ENCODE data around the gene DMC1.

The DMC1 gene

DNA sequence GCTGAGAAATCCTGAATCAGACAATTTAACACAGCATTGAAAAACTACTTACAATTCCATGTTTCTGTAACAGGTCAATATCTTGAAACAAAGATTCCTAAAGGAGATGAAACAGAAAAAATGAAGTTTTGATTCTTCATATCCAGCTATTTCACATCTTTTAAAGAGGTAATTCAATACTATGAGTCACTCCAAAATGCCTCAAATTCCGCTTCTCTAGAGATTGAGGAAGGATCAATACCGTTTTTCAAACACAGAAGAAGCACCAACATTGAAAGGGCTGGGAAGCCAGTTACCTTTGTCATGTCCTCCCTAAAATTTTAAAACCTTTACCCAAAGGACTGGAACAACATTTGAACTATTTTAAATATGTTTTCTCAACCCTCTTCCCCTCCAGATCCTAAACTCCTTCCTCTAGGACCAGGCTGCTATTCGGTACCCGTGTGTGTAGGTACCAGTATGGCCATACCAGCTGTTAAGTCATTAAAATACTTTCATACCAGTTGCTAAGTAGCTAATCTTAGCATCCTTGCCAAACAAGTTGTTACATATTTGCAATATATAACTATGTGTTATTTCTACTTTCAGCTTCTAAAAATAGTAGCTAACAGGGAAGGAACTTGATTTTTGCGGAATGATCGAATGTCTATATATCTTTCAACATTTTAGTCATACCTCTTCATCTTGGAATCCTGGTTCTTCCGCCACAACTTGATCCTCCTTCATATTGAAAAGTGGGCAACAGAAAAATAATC, 2.3 kb downstream of the DMC1 start:
- no peak for DNase-seq (ENCODE audit: low spot score)

DNA sequence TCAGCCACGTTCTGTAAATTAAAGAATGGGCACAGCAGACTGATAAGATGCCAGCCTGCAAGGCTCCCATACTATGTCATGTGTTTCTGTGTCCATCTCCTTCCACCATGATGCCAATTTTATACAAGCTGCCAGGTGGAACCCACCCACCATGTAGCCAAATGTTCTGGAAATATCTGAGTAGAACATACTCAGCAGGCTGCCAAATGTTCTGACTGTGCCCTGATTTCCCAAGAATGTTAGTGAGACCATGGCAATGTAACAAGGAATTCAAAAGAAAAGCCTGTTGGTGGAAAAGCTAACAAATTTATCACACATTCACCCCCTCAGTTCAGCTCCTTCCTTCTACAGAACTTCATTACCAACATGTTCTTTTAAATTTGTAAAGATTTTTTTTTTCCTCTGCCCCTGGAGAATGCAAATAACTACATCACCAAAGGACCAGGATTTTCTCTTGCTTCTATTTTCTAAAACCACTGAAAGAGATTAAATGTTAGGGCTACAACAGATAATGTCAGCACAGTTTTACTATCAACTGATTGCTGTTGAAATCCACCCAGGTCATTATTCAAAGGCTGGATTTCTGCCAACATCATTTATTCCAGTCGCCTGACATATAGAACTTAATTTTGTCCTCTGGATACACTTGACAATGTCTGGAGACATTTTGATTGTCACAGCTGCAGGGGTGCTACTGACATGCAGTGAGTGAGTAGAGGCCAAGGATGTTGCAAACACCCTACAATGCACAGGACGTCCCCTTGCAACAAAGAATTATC, 3.1 kb downstream of the DMC1 start:
- no peak for DNase-seq (ENCODE audit: low spot score)

DNA sequence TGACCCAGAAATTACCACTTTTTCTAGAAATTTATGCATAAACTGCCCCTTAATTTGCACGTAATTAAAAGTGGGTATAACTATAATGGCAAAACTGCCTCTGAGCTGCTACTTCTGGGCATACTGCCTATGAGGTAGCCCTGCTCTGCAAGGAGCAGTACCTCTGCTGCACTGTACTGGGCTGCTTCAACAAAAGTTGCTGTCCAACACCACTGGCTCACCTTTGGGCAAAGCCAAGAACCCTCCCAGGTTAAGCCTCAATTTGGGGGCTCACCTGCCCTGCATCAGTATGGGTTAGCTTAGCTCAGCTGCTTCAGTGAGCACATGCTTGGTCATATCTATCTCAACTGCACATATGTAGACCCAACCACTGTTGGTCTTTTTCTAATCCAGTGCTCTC, 4.5 kb downstream of the DMC1 start:
- no peak for DNase-seq (ENCODE audit: low spot score)

DNA sequence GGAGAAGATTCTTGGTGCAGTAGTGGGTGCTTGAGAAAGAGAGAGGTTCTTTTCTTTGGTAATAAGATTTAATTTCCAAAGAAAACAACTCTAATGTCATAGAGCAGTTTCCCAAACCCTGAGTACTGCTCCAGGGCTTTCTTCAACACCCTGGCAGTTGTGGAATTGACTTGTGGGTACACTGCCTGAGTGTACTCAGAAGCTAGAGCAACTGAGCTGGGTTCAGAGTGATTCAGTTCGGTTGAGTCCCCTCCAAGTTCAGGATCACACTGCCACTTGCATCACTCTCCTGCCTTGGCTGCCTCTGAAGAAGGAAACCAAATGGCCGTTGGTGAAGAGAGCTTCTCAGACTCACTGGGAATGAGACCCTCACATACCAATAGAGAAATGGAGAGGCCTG, 5.3 kb downstream of the DMC1 start:
- no peak for DNase-seq (ENCODE audit: low spot score)

DNA sequence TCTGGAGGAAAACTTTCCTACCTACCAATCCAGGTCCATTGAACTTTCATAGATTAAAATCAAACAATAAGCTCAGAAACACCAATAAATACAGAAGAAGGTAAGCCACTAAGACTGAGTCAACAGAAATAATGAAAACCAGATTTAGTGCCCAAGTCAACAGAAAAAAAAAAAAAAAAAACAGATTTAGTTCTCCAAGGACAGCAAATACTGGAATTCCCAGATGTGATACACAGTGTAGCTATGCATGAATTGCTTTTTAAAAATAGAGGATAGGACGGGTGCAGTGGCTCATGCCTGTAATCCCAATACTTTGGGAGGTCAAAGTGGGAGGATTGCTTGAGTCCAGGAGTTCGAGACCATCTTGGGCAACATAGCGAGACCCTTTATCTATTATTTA, 15.7 kb downstream of the DMC1 start:
- DNase-seq (ENCODE audit: low spot score): no peak

DNA sequence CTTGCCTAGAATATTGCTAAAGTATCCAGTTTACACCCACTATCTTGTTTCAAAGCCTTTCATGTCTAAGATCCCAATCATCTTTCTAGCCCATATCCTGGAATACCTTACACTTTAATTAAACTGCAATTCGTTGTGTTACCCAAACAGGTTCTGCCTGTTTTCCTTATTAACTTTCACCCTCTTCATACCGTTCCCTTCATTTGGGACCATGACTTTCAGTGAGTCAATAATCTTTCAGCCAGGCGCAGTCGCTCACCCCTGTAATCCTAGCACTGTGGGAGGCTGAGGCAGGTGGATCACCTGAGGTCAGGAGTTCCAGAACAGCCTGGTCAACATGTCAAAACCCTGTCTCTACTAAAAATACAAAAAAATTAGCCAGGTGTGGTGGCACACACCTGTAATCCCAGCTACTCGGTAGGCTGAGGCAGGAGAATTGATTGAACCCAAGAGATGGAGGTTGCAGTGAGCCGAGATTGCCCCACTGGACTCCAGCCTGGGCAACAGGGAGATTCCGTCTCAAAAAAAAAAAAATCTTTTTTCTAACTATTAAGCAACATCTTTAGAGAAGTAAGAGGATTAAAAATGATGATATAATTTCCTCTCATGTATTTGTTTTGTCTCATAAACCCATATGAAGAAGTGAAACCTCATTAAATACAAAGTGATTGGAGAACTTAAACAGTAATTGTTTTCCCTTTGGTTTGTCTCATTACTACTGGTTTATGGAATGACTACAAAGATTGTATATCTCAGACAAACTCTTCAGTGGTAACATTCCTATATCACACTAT, 20.7 kb downstream of the DMC1 start:
- no peak for DNase-seq (ENCODE audit: low spot score)

DNA sequence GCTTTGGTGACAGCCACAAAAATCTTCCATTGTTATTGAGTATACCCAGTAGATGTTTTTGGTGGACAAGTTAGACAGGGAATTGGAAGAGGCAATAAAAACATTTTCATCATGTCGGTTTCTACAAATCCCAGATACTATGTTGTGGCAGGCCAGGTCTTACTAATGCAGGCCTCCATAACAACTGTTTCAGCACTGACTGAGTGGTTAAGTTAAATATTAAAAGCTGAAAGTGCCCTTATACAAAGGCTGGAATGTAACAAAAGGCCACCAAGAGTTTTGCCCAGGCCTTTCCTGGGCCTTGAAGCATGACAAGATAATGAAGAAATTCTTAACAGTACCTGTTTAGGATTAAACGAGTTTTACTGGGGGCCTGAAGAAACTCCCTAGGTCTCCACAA, 29.3 kb downstream of the DMC1 start:
- DNase-seq (ENCODE audit: low spot score): no peak

DNA sequence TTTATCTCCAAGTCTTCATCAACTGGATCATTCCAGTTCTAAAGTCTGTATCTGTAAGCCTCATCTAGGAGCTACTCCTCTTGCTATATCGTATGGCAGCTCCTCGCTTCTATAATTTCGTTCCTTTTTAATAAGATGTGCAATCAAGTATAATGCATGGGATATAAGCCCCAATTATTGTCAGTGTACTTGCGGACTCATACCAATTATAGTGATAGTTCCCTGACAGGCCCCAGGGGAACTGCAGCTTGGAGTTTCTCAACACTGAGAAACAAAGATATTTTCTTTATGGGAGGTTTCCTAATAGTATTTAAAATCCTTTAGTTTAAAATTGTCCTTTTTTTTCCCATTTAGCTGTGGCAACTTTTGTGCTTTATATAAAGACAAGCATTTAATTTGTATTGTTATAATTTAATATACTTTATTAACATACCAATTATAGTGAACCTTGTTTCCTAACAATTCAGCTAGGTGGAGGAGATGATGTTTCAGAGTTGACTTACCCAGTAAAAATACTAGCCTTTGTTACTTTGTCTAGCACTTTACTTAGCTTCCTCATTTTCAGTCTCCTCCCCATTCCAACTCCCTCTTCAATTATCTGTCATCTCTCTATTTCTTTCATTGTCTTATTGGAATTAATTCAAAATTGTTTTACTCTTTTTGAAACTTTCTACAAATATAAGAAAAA, 38.6 kb downstream of the DMC1 start:
- DNase-seq (ENCODE audit: low spot score): no peak

DNA sequence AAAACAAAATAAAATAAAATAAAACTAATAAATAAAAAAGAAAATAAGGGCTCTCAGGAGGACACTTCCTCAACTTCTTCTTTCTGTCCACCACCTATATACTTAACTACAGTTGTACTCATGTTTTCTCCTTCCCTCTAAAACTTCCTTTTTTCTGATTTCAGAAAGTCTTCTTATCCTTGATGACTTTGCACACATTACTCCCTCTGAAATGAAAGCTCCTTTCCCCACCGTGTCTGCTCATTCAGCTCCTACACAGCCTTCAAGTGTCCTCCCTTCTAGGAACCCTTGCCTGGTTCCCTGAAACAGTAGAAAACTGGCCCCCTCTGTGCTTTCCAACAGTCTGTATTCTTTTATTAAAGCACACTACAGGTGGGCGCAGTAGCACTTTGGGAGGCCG, 45.6 kb downstream of the DMC1 start:
- DNase-seq (ENCODE audit: low spot score): no peak

DNA sequence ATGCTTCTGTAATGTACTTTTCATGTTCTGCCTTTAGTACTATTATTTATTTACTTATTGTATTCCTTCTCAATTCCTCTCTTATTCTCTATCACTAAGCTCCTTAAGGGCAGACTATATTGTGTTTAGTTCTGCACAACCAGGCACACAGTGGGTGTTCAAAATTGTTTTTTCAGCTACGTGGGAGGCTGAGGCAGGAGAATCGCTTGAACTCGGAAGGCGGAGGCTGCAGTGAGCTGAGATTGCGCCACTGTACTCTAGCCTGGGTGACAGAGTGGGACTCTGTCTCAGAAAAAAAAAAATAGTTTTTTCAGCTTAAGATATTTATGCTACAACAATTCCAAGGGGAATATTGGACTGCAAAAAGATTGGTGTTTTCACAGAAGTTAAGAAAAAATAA, 46.5 kb downstream of the DMC1 start:
- no peak for DNase-seq (ENCODE audit: low spot score)

DNA sequence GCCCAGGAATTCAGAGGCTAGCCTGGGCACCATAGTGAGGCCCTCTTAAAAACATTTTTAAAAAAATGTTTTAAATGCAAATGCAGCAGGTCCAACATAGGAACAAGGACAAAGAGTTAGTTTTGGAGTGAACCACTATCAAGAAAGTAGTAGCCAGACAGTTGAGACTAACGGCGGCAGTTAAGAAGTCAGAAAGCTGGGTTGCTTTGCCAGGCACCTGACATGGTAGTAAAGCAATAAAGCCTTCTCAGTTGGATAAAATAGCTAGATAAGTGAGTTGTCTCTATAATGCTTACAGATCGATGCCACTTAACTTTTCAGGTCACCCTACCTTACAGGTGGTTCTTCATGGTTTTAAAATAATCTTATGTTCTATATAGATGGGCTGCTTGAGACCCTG, 47.0 kb downstream of the DMC1 start:
- no peak for DNase-seq (ENCODE audit: low spot score)

DNA sequence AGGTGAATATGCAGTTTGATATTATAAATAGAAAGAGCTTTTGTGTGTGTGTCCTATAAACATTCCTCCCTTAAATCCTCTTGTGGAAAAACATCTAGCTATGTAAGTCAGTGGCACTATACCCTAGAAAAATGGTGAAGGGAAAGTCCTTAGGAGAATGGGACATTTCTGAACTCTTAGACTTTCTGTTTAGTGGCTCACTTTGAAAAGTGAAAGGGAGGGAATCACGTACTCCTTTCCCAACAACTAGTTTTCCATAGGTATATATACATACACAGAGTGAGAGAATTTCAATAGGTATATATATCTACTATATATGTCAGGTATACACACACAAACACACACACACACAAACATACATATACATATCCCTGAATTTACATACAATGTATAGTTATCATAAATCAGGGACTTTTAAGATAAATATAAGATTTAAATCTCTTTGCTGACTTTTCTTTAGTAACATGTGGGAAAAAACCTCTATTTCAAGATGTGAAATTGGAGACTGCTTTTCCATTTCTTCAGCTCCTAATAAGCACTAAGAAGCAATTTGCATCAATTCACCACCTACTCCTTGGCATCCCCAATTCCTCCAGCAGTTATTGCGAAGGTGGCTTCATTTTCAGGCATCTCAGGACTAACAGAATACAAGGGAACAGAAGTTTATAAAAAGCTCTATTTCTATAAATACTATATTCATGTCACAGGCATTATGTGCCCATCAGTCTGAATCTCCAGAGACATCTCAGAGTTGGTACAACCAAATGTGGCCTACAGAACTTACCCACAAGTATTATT, 50.3 kb downstream of the DMC1 start:
- DNase-seq (ENCODE audit: low spot score): no peak

DNA sequence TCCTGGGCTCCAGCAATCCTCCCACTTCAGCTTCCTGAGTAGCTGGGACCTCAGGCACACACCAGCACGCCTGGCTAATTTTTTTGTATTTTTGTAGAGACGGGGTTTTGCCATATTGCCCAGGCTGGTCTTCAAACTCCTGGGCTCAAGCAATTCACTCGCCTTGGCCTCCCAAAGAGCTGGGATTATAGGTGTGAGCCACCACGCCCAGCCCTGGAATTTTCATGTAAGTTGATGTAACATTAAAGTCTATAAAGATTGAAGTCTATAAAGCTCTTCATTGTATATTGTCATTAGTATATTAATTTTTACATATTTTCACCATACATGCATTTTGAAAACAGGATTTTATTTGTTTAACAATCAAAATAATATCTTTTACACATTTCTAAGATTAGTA, 51.4 kb downstream of the DMC1 start:
- DNase-seq (ENCODE audit: low spot score): no peak

DNA sequence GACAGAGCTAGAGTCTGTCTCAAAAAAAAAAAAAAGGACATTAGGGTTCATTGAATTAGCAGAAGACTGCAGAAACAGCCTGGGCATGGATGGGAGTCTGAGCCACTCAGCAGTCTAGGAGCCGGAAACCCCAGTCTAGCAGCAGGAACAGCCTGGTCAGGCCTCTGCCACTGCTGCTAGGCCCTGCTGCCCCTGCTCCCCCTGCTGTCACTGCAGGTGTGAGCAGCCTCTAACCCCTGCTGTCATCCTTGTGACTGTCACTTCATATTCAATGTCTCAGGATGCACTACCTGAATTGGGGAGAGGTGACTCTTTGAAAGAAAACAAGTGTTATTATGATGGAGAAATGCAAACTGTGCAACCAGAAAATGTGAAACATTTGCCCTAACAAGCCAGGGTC, 56.9 kb downstream of the DMC1 start:
- DNase-seq (ENCODE audit: low spot score): peak; percentile 39

DNA sequence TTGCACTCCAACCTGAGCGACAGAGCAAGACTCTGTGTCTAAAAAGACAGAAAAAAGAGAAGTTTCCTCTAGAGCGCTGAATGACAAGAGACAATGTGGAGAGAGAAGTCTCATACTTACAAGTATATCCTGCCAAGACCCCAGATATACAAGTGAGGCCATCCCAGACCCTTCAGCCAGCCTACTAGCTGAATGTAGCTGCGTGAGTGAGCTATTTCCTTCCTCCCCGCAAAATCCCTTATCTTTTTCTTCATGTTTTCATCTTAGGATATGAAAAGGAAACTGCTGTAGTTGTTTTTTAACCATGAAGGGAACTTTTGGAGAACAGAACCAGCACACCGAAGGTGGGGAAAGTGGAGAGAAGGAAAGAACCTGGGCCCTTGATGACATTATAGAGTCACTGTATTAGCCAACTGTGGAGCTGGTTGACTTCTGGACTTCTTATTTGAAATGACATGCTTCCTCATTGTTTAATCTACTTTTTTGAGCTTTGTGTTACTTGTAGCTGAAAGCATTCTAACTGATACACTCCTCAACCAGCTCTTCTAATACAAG, 59.5 kb downstream of the DMC1 start:
- DNase-seq (ENCODE audit: low spot score): no peak

DNA sequence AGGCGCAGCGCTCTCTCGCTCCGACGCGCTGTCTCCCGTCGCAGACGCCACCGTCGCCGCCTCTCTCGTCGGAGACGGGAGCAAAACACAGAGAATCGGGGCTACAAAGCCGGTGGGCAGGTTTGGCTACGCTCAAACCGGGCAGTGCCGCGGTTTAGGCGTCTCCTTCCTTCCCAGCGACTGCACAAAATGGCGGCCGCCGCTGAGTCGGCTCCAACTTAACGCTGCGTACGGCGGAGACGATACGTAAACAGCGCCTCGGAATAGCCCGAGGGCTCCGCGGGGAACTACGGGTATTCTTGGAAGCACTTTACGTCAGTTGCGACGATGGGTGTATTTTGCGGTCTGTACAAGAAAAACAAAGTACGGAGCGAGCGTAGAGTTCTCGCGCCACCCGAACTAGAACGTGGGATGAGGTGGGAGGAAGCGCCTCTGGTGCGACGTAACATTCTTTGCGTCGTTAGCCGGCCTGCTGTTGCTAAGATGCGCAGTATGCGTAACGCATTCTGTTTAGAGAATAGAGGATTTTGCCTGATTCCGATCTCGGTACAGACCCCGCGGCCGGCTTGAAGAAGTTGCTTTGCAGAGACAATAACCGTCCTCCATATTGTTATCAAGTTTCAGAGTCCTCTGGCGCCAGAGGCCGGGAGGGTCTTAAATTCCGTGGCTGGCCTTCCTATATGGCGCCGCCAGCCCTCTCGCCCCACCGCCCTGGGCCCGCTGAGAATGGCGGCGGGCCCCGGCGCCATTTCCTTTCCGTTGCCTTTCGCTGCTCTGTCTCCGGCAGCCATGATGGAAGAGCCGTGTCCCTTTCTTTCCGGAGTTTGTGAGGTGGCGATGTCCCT, 63.6 kb downstream of the DMC1 start, which contains the start of gene DDX17:
DDX17 (minus strand) TSS at position 194 of the 845 bp plus-strand sequence.
- DNase-seq (ENCODE audit: low spot score): peak; percentile 97

DNA sequence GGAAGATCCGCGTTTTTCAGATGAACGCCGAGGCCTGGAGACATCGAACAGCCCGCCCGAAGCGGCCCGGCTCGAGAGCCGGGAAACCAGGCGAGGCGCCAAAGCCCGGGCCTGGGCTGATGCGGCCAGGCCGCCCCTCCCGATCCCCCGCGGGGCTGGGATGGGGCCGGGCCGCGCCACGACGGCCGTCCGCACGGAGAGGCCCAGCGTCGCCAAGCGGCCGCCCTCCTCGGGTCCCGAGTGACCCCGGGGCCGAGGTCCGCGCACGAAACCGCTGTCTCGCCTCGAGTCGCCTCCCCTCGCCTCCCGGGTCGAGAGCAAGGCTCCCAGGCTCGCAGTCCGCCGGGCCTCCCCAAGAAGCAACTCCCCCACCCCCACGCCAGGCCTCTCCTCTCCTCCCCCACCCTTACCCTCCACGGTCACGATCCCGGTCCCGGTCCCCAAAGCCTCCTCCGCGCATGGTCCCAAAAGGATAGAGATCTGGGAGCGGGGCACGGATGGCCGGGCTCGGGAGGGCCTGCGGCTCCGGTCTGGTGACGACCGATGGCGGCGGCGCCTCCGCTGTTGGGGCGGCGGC, 64.4 kb downstream of the DMC1 start:
- peak; percentile 47 for DNase-seq (ENCODE audit: low spot score)

DNA sequence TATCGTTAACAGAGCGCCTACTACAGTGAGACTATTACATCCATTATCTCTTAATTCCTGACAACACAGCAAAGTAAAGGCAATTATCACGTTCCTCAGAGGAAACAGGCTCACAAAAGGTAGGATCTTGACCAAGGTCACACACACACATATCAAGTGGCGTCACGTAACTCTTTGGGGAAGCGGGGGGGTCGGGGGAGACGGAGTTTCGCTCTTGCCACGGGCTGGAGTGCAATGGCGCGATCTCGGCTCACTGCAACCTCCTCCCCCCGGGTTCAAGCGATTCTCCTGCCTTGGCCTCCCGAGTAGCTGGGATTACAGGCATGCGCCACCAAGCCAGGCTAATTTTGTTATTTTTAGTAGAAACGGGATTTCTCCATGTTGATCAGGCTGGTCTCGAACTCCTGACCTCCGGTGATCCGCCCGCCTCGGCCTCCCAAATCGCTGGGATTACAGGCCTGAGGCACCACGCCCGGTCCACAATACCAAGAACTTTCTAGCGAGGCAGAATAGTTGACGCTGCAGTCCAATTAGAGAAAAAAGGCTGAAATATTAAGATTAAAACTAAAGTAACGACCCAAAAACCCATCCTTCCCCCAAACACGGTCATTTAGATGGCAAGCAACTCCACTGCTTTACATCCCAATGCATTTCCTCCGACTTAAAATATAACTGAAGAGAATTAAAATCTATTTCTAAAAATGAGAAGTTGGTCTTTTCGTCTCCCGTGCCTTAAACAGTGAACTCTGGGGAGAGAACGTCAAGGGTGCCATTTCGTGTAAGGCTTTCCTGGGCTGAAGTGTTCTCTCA, 65.0 kb downstream of the DMC1 start:
- DNase-seq (ENCODE audit: low spot score): peak; percentile 60

DNA sequence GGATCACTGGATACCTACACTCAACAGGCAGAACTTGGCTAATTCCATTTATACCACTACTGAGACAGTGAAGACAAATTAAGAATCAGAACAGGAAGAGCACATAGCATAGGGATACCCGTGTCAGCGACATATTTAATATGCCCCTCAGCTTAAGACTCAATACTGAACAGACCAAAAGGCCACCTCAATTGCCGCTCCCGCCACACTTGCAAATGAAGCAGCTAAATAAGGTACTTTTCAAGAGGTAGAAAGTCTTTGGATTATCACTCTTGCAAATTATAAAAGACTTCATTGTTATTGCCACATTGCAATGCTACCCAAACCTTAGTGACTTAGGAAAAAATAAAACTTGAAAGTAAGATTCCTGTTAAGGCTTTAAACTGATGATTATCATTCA, 67.0 kb downstream of the DMC1 start:
- no peak for DNase-seq (ENCODE audit: low spot score)

Data from CD4-positive, alpha-beta T cell treated with Interleukin-2 at 100 ng/mL for 4 hours (primary cell).